Right atrium auricular region (tissue), 2 donors: ENCODE results near the gene STAMBP. TPM values are rescaled to one million over a fixed set of nuclear protein-coding genes. Genes with fewer than 3 reads are reported as not detected.
A peak's percentile ranks its signal among the peaks of the same experiment; 100 is the strongest.
"Not testable (repeated sequence)": the region's sequence is repeated elsewhere in the genome, so short reads cannot be mapped to it uniquely, and the experiment has no call there.

Experiments
- DNase-seq: peaks from one replicate; pipeline ENCODE4 v3.0.0-alpha.2; 2019; ENCODE audit warnings: low spot score
- H3K27ac ChIP-seq, 2 donors: fragments of 200-600 bp; sonication (generic); 1 replicate in 1 of 2; 2 replicates in 1 of 2; pipeline ENCODE4 v1.5.1; 2016 to 2019
- H3K27me3 ChIP-seq, 2 donors: fragments of 200-600 bp; sonication (generic); one replicate each; pipeline versions ENCODE4 v1.5.1 to v1.6.0; 2017 to 2019
- H3K36me3 ChIP-seq: fragments of 200-600 bp; sonication (generic); one replicate; pipeline ENCODE4 v1.5.1; 2016
- H3K4me1 ChIP-seq, 2 donors: fragments of 200-600 bp; sonication (generic); one replicate each; pipeline versions ENCODE4 v1.5.1 to v1.6.0; 2017 to 2019
- H3K4me3 ChIP-seq, 2 donors: fragments of 200-600 bp; sonication (generic); 1 replicate in 1 of 2; 2 replicates in 1 of 2; pipeline ENCODE4 v1.5.1; 2017 to 2019; ENCODE audit warnings: mild to moderate bottlenecking in 1 of 2, moderate library complexity in 1 of 2
- H3K9me3 ChIP-seq, 2 donors: fragments of 200-600 bp; sonication (generic); one replicate each; pipeline ENCODE4 v1.5.1; 2019
- total RNA-seq, 2 donors: library from RNA; depleted of rRNA; stranded (reverse); fragments of >200 nt; gene quantifications; one replicate each; pipeline ENCODE4 v1.1.0, GENCODE V29; 2016
- TF ChIP-seq, protein P1 (sequence below), 2 donors: fragments of 200-600 bp; sonication (generic); IDR thresholded peaks; one replicate each; pipeline ENCODE4 v1.5.1; 2019; ENCODE audit warnings: antibody characterized with exemption in 2 of 2

The STAMBP gene
- total RNA-seq, result 10 to 100 TPM; 23.3 to 37.3 TPM

DNA sequence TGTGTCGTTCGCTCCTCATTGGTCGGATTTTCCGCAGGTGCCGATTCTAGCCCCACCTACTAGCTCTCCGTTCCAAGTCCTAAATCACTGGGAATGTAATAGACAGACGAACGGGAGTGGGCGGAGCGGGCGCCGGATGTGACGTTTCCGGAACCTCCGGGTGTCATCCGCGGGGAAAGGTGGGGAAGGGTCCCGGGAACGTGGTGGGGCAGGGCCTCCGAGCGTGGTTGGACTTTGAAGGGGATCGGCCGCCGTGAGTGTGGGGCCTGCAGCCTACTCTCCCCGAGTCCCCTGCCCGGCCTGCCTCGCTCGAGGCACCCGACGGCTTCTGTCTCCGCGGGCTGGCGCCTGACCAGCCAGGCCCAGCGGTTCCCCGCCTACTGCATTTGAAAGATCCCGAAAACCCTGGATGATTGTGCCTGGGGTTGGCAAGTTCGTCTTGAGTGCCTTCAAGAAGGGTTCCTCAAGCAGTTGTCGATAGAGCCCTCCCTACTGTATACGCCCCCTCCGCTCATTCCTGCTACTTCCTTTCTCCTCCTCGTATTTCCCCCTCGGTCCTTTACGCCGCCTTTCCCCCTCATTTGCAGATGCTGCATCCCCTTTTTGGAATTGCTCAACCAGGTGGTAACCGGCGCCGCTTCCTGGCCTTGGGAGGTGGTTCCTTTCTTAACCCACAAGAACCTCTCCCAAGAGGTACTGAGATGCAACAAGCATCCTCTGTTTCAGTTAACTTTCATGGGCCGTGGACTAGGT, at the start of gene STAMBP:
Gene STAMBP (plus strand): TSS at position 144 of the 753 bp plus-strand sequence. CDS start 1,896 bp downstream, outside the sequence.
- Histone ChIP-seq H3K4me3 (peak within 1 kb of the TSS; percentile 69 to 84), H3K27ac (peak within 1 kb of the TSS; percentile 92 to 94), H3K36me3 (peaks cover 15% of the 10 kb centered on the region), H3K4me1 (peaks cover 0 to 33% of the 10 kb centered on the region in 2 donors), H3K9me3 (no peaks in the 10 kb centered on the region), H3K27me3 (no peaks in the 10 kb centered on the region)
- TF ChIP-seq, protein P1, sequence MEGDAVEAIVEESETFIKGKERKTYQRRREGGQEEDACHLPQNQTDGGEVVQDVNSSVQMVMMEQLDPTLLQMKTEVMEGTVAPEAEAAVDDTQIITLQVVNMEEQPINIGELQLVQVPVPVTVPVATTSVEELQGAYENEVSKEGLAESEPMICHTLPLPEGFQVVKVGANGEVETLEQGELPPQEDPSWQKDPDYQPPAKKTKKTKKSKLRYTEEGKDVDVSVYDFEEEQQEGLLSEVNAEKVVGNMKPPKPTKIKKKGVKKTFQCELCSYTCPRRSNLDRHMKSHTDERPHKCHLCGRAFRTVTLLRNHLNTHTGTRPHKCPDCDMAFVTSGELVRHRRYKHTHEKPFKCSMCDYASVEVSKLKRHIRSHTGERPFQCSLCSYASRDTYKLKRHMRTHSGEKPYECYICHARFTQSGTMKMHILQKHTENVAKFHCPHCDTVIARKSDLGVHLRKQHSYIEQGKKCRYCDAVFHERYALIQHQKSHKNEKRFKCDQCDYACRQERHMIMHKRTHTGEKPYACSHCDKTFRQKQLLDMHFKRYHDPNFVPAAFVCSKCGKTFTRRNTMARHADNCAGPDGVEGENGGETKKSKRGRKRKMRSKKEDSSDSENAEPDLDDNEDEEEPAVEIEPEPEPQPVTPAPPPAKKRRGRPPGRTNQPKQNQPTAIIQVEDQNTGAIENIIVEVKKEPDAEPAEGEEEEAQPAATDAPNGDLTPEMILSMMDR (IDR thresholded peaks at IDR 0.05), result no peak
- peak; percentile 98 for DNase-seq

DNA sequence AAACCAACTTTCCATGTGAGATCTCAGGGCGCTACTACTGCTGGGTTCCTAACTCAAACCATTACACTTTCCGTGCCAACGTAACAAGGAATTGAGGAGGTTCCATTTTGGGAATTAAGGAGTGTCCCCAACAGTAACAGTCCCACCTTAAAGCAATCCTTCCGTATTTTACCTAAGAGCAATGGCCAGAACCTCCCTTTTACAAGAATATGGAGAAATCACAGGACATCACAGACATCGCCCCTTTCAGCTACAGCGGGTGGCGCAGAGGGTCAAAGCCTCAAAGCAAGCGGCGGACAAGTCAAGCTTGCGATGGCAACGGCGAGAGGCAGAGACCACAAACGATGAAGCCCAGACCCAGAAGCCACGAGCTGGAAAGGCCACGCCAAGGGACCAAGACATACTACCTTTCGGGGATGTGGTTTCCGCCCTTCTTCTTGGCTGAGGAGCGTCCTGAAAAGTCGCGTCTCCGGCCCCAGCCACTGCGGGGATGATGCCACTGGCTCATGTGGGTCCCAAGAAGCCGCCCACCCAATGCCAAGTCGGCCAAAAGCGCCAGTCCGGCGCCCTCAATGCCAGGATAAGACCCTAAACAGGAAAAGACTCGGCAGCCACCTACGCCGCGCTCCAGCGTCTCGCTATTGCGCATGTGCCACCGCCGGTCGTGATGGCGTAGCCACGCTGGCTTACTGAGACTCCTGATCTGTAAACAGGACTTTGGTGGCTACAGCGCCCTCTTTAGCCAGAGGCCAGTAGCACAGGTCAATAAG, 49.1 kb upstream of the STAMBP start, which contains the start of gene DUSP11:
Gene DUSP11 (minus strand): TSS at position 637 of the 770 bp plus-strand sequence. CDS start 129 bp downstream, at position 508.
- H3K36me3 ChIP-seq, result peaks cover 24% of the 10 kb centered on the region
- peak; percentile 98 for DNase-seq
- no peaks in the 10 kb centered on the region for H3K9me3 ChIP-seq
- peaks cover 0 to 23% of the 10 kb centered on the region in 2 donors for H3K4me1 ChIP-seq
- TF ChIP-seq, protein P1 (IDR thresholded peaks at IDR 0.05), result peak; percentile 84 to 92
- no peaks in the 10 kb centered on the region for H3K27me3 ChIP-seq
- peak within 1 kb of the TSS; percentile 94 to 97 for H3K27ac ChIP-seq
- H3K4me3 ChIP-seq, result peak within 1 kb of the TSS; percentile 92 to 97

DNA sequence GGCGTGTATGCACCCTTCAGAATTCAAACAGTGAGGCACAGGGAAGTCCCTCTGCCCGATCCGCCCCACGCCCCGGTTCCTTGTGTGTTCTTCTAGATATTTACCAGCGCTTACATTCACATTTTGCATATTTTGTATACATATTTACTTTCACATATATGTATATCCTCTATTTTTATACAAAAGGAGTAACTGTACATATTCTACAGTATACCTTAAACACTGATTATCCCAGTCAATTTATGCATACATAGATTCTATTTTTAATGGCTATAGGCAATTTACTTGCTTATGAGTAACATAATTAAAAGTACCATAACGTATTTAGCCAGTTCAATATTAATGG, 48.6 kb upstream of the STAMBP start:
- Histone ChIP-seq H3K27me3 (no peaks in the 10 kb centered on the region), H3K4me1 (peaks cover 0 to 23% of the 10 kb centered on the region in 2 donors), H3K4me3 (peak overlapping the region; percentile 92 to 97), H3K9me3 (no peaks in the 10 kb centered on the region), H3K36me3 (peaks cover 19% of the 10 kb centered on the region), H3K27ac (peak overlapping the region; percentile 94 to 97)
- no peak for DNase-seq
- TF ChIP-seq, protein P1 (IDR thresholded peaks at IDR 0.05), result no peak

DNA sequence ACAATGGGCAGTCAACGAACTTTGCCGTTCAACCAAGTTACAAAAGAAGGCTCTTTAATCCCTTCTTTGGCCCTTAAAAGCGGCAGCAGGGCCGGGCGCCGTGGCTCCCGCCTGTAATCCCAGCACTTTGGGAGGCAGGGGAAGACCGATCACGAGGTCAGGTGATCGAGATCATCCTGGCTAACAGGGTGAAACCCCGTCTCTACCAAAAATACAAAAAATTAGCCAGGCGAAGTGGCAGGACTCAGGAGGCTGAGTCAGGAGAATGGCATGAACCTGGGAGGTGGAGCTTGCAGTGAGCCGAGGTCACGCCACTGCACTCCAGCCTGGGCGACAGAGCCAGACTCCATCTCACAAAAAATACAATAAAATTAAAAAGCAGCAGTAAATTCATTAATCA, 45.4 kb upstream of the STAMBP start:
- H3K4me3 ChIP-seq, H3K4me1 ChIP-seq, H3K27me3 ChIP-seq, H3K27ac ChIP-seq, DNase-seq, H3K9me3 ChIP-seq, H3K36me3 ChIP-seq: not testable (repeated sequence)

DNA sequence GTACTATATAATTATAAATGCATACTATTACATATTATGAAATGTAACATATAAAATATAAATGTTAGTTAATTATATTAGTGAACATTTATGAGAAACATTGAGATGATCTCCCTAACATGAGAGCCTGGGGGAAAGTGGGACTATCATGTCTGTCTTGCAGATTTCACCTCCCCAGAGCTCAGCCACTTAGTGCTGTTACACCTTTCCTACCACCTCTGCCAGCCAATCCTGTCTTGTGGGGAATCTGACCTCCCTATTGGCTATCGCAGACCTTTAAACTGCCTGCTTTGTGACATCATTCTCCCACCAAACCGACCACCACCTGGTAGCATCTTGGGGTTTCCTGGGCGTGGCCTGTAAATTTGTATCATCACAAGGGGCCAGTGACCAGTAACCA, 44.9 kb upstream of the STAMBP start, which contains the start of gene C2orf78:
Gene C2orf78 (plus strand): TSS at position 301 of the 400 bp plus-strand sequence. CDS start 127 bp downstream, outside the sequence.
- DNase-seq, result not testable (repeated sequence)

DNA sequence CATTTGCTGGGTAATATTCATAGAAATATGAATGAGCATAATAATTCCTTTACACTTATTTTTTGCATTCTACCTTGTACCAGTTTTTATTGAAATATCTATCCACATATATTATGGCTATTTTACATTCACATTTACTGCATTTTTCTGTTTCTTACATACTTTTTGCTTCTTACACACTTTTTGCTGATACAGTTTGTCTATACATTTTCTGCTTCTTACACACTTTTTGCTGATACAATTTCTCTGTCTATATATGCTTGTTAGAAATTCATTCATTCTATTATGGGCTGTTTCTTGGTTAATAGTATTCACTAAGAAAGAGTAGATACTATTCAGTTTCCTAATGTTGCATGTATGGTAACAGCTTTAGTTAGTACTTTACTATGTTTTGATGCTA, 16.9 kb upstream of the STAMBP start:
- no peak overlapping the region for H3K4me3 ChIP-seq
- no peak for DNase-seq
- H3K27ac ChIP-seq, result no peak overlapping the region
- no peaks in the 10 kb centered on the region for H3K4me1 ChIP-seq
- H3K36me3 ChIP-seq, result no peaks in the 10 kb centered on the region
- no peaks in the 10 kb centered on the region for H3K9me3 ChIP-seq
- TF ChIP-seq, protein P1 (IDR thresholded peaks at IDR 0.05), result no peak
- H3K27me3 ChIP-seq, result no peaks in the 10 kb centered on the region

More for the DNA sequence above, 44.9 kb upstream of the STAMBP start, which contains the start of gene C2orf78:
- H3K4me3 ChIP-seq, H3K27ac ChIP-seq, H3K9me3 ChIP-seq, H3K27me3 ChIP-seq, H3K36me3 ChIP-seq, H3K4me1 ChIP-seq: not testable (repeated sequence)
